H9 (cell line): ENCODE results near the gene SEMA3D. TPM values are rescaled to one million over a fixed set of nuclear protein-coding genes. Genes with fewer than 3 reads are reported as not detected.

ENCODE experiments used
- DNase-seq: peaks from one replicate; pipeline ENCODE4 v3.0.0-alpha.2; 2017
- H2AFZ ChIP-seq: one replicate; pipeline ENCODE4 v1.6.1; 2013; ENCODE audit warnings: mild to moderate bottlenecking, low read length, control low read depth, moderate library complexity
- H2AK5ac ChIP-seq: 2 replicates; pipeline ENCODE4 v1.6.1; 2013; ENCODE audit warnings: low read length, control low read depth, mixed read lengths; ENCODE audit not compliant: insufficient read length
- H2BK120ac ChIP-seq: one replicate; pipeline ENCODE4 v1.6.1; 2013; ENCODE audit warnings: low read depth, mild to moderate bottlenecking, low read length, control low read depth, inconsistent platforms; ENCODE audit not compliant: poor library complexity, severe bottlenecking
- H2BK12ac ChIP-seq: 2 replicates; pipeline ENCODE4 v1.6.1; 2013; ENCODE audit warnings: low read length, control low read depth, mixed read lengths, low read depth; ENCODE audit not compliant: insufficient read length
- H2BK15ac ChIP-seq: 2 replicates; pipeline ENCODE4 v1.6.1; 2013; ENCODE audit warnings: low read depth, low read length, control low read depth
- H2BK20ac ChIP-seq: one replicate; pipeline ENCODE4 v1.6.1; 2013; ENCODE audit warnings: low read depth, mild to moderate bottlenecking, low read length, control low read depth, inconsistent platforms; ENCODE audit not compliant: poor library complexity, severe bottlenecking
- H2BK5ac ChIP-seq: 2 replicates; pipeline ENCODE4 v1.6.1; 2013; ENCODE audit warnings: low read length, control low read depth, mixed read lengths; ENCODE audit not compliant: insufficient read length
- H3K14ac ChIP-seq: 2 replicates; pipeline ENCODE4 v1.6.1; 2013; ENCODE audit warnings: low read length, control low read depth; ENCODE audit not compliant: insufficient read depth
- H3K18ac ChIP-seq: 2 replicates; pipeline ENCODE4 v1.6.1; 2013; ENCODE audit warnings: low read depth, mild to moderate bottlenecking, mixed read lengths, low read length, control low read depth; ENCODE audit not compliant: insufficient read length
- H3K23ac ChIP-seq: 2 replicates; pipeline ENCODE4 v1.6.1; 2013; ENCODE audit warnings: low read length, control low read depth, mixed read lengths, low read depth; ENCODE audit not compliant: insufficient read length
- H3K23me2 ChIP-seq: 2 replicates; pipeline ENCODE4 v1.6.1; 2013; ENCODE audit warnings: low read depth, mild to moderate bottlenecking, mixed read lengths, low read length, control low read depth; ENCODE audit not compliant: insufficient read length, poor library complexity, severe bottlenecking
- H3K27ac ChIP-seq: 2 replicates; pipeline ENCODE4 v1.5.1; 2013; ENCODE audit warnings: low read length, control low read depth, mixed read lengths, low read depth; ENCODE audit not compliant: insufficient read length
- H3K27me3 ChIP-seq: 2 replicates; pipeline ENCODE4 v1.6.1; 2013; ENCODE audit warnings: low read length, control low read depth, inconsistent platforms; ENCODE audit not compliant: insufficient read depth
- H3K4ac ChIP-seq: 2 replicates; pipeline ENCODE4 v1.6.1; 2013; ENCODE audit warnings: low read depth, mild to moderate bottlenecking, control low read depth, inconsistent platforms, low read length, moderate library complexity
- H3K4me1 ChIP-seq: 2 replicates; pipeline ENCODE4 v1.6.1; 2013; ENCODE audit warnings: low read length, control low read depth, inconsistent platforms; ENCODE audit not compliant: insufficient read depth
- H3K4me2 ChIP-seq: 2 replicates; pipeline ENCODE4 v1.6.1; 2013; ENCODE audit warnings: low read length, control low read depth, mixed read lengths; ENCODE audit not compliant: insufficient read length, insufficient read depth
- H3K56ac ChIP-seq: 2 replicates; pipeline ENCODE4 v1.6.1; 2013; ENCODE audit warnings: low read depth, mild to moderate bottlenecking, mixed read lengths, low read length, control low read depth; ENCODE audit not compliant: insufficient read length
- H3K79me1 ChIP-seq: 2 replicates; pipeline ENCODE4 v1.6.1; 2013; ENCODE audit warnings: low read depth, mild to moderate bottlenecking, moderate library complexity, low read length, control low read depth, inconsistent platforms; ENCODE audit not compliant: insufficient read depth, poor library complexity, severe bottlenecking
- H3K79me2 ChIP-seq: 2 replicates; pipeline ENCODE4 v1.6.1; 2013; ENCODE audit warnings: low read length, control low read depth, inconsistent platforms; ENCODE audit not compliant: insufficient read depth
- H3K9ac ChIP-seq: 2 replicates; pipeline ENCODE4 v1.6.1; 2013; ENCODE audit warnings: low read length, control low read depth, mixed read lengths; ENCODE audit not compliant: insufficient read length; ENCODE audit errors: extremely low read depth
- H3K9me3 ChIP-seq: one replicate; pipeline ENCODE4 v1.6.1; 2013; ENCODE audit warnings: low read depth, low read length, inconsistent platforms; ENCODE audit not compliant: control insufficient read depth
- H3T11ph ChIP-seq: one replicate; pipeline ENCODE4 v1.6.1; 2013; ENCODE audit warnings: mild to moderate bottlenecking, low read length, control low read depth, inconsistent platforms
- H4K20me1 ChIP-seq: one replicate; pipeline ENCODE4 v1.6.1; 2013; ENCODE audit not compliant: control insufficient read depth, insufficient read length, insufficient read depth
- H4K5ac ChIP-seq: 2 replicates; pipeline ENCODE4 v1.6.1; 2013; ENCODE audit warnings: low read depth, mild to moderate bottlenecking, mixed read lengths, low read length, control low read depth; ENCODE audit not compliant: insufficient read length
- H4K8ac ChIP-seq: replicated peaks from 2 replicates; pipeline ENCODE4 v1.6.1; 2013; ENCODE audit warnings: low read length, control low read depth, mixed read lengths, low read depth; ENCODE audit not compliant: insufficient read length
- H4K91ac ChIP-seq: 2 replicates; pipeline ENCODE4 v1.6.1; 2013; ENCODE audit warnings: low read depth, mild to moderate bottlenecking, moderate library complexity, mixed read lengths, low read length, control low read depth; ENCODE audit not compliant: insufficient read length
- H3K27ac Mint-ChIP-seq, 3 experiments: 2 replicates in 2 of 3; 3 replicates in 1 of 3; pipeline ENCODE4 v1.8.0; 2020 to 2021; ENCODE audit warnings: mixed read lengths in 3 of 3, mild to moderate bottlenecking in 1 of 3, moderate library complexity in 1 of 3
- H3K27me3 Mint-ChIP-seq: 2 replicates; pipeline ENCODE4 v1.8.0; 2021; ENCODE audit warnings: low read depth, mild to moderate bottlenecking, moderate library complexity, mixed read lengths
- H3K36me3 Mint-ChIP-seq, 3 experiments: 2 replicates in 2 of 3; 3 replicates in 1 of 3; pipeline ENCODE4 v1.8.0; 2020 to 2021; ENCODE audit warnings: low read depth in 3 of 3, mixed read lengths in 3 of 3; ENCODE audit not compliant: insufficient read depth in 1 of 3
- H3K4me1 Mint-ChIP-seq, 2 experiments: 2 replicates each; pipeline ENCODE4 v1.8.0; 2020; ENCODE audit warnings: mixed read lengths in 2 of 2
- H3K4me3 Mint-ChIP-seq, 2 experiments: 2 replicates in 1 of 2; 3 replicates in 1 of 2; pipeline ENCODE4 v1.8.0; 2020 to 2021; ENCODE audit warnings: mild to moderate bottlenecking in 2 of 2, mixed read lengths in 2 of 2, moderate library complexity in 1 of 2
- H3K9me3 Mint-ChIP-seq, 2 experiments: 2 replicates in 1 of 2; 3 replicates in 1 of 2; pipeline ENCODE4 v1.8.0; 2020; ENCODE audit warnings: mild to moderate bottlenecking in 2 of 2, mixed read lengths in 2 of 2, moderate library complexity in 1 of 2
- WGBS: extraction: QIAGEN DNeasy Blood & Tissue Kit; methylation state at CpG from one replicate; pipeline ENCODE4 v1.1.7; 2013; ENCODE audit warnings: missing lambda C conversion rate, low lambda C conversion rate, mixed read lengths; ENCODE audit not compliant: insufficient read length; ENCODE audit errors: extremely low coverage; 5-methylcytosine and 5-hydroxymethylcytosine counted together
- total RNA-seq: library from RNA; stranded (reverse); gene quantifications from 2 replicates; pipeline ENCODE4 v1.2.1, GENCODE V29; 2021
- TF ChIP-seq, protein P1 (sequence below): fragments of 200-600 bp; sonication (generic); conservative IDR thresholded peaks from 3 replicates; pipeline ENCODE4 v1.8.0; 2021; ENCODE audit warnings: antibody characterized with exemption, mild to moderate bottlenecking

SEMA3D gene
- total RNA-seq, 1 experiment from 2014 or later: 5.4 TPM

DNA sequence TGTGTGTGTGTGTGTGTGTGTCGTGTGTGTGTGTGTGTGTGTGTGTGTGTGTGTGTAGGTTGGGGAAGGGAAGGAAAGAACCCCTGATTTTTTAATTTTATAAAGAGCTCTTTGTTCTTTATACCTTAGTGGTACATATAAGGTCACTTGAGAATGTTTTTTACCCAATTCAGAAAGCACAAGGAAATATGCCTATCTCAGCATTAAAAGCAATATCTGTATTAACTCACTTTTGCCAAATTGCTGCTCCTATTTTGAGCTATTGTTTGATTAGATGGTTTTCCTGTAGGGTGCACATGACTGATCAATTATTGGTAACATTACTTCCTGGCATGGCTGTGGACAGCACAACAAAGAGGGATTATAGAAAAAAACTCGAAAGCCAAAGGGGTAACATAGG lies 60.5 kb downstream of the SEMA3D start:
- Histone ChIP-seq H2BK120ac (no peak overlapping the region), H3K27me3 (no peaks in the 10 kb centered on the region), H3K23me2 (no peaks in the 10 kb centered on the region), H4K91ac (no peak overlapping the region), H3K9me3 (no peaks in the 10 kb centered on the region), H2BK12ac (no peak overlapping the region), H3K56ac (no peak overlapping the region), H4K8ac (no peak overlapping the region), H3K9ac (no peak overlapping the region), H2AK5ac (no peak overlapping the region), H3K18ac (no peak overlapping the region), H2BK20ac (no peak overlapping the region), H3K79me1 (no peaks in the 10 kb centered on the region), H3K4ac (no peak overlapping the region), H3K27ac (no peak overlapping the region), H2BK15ac (no peak overlapping the region), H2AFZ (no peak overlapping the region), H3K4me1 (no peaks in the 10 kb centered on the region), H3K79me2 (no peaks in the 10 kb centered on the region), H3K4me2 (no peak overlapping the region), H4K20me1 (no peaks in the 10 kb centered on the region), H4K5ac (no peak overlapping the region), H3K14ac (no peak overlapping the region), H3T11ph (no peak overlapping the region), H3K23ac (no peak overlapping the region), H2BK5ac (no peak overlapping the region)
- Mint-ChIP-seq H3K4me3 (no peak overlapping the region), H3K36me3 (no peaks in the 10 kb centered on the region), H3K9me3 (no peaks in the 10 kb centered on the region), H3K4me1 (no peaks in the 10 kb centered on the region), H3K27ac (no peak overlapping the region), H3K27me3 (no peaks in the 10 kb centered on the region)
- whole genome bisulfite sequencing: no CpG with 5 or more reads among the region's 2 CpGs
- TF ChIP-seq, protein P1, sequence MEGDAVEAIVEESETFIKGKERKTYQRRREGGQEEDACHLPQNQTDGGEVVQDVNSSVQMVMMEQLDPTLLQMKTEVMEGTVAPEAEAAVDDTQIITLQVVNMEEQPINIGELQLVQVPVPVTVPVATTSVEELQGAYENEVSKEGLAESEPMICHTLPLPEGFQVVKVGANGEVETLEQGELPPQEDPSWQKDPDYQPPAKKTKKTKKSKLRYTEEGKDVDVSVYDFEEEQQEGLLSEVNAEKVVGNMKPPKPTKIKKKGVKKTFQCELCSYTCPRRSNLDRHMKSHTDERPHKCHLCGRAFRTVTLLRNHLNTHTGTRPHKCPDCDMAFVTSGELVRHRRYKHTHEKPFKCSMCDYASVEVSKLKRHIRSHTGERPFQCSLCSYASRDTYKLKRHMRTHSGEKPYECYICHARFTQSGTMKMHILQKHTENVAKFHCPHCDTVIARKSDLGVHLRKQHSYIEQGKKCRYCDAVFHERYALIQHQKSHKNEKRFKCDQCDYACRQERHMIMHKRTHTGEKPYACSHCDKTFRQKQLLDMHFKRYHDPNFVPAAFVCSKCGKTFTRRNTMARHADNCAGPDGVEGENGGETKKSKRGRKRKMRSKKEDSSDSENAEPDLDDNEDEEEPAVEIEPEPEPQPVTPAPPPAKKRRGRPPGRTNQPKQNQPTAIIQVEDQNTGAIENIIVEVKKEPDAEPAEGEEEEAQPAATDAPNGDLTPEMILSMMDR: no peak
- DNase-seq: no peak
